ENCODE data around the gene COX4I1.
"Not testable (repeated sequence)": the region's sequence is repeated elsewhere in the genome, so short reads cannot be mapped to it uniquely, and the experiment has no call there.

Gene COX4I1

GRCh38 chr16:85826686-85827247 is 27.3 kb downstream of the COX4I1 start:
- DNase-seq, result no peak

- DNase-seq, result no peak
Measured at GRCh38 chr16:85828166-85828565, 28.7 kb downstream of the COX4I1 start.

- DNase-seq, result no peak
Measured at GRCh38 chr16:85829171-85829719, 29.8 kb downstream of the COX4I1 start.

- no peak for DNase-seq
Measured at GRCh38 chr16:85829751-85830445, 30.4 kb downstream of the COX4I1 start.

- DNase-seq, result no peak
Measured at GRCh38 chr16:85830821-85831220, 31.3 kb downstream of the COX4I1 start.

- no peak for DNase-seq
Measured at GRCh38 chr16:85832570-85833218, 33.2 kb downstream of the COX4I1 start.

GRCh38 chr16:85833219-85833920 is 33.9 kb downstream of the COX4I1 start:
- no peak for DNase-seq

GRCh38 chr16:85834741-85835140 is 35.2 kb downstream of the COX4I1 start:
- no peak for DNase-seq

- DNase-seq, result no peak
Measured at GRCh38 chr16:85835227-85835751, 35.8 kb downstream of the COX4I1 start.

- no peak for DNase-seq
Measured at GRCh38 chr16:85835956-85836705, 36.6 kb downstream of the COX4I1 start.

GRCh38 chr16:85836706-85837582 is 37.4 kb downstream of the COX4I1 start:
- no peak for DNase-seq

GRCh38 chr16:85837654-85838053 is 38.2 kb downstream of the COX4I1 start:
- DNase-seq, result not testable (repeated sequence)

GRCh38 chr16:85838381-85838780 is 38.9 kb downstream of the COX4I1 start:
- no peak for DNase-seq

- no peak for DNase-seq
Measured at GRCh38 chr16:85838876-85839585, 39.5 kb downstream of the COX4I1 start.

GRCh38 chr16:85839681-85840240 is 40.3 kb downstream of the COX4I1 start:
- no peak for DNase-seq

- DNase-seq, result no peak
Measured at GRCh38 chr16:85840395-85840794, 40.9 kb downstream of the COX4I1 start.

- no peak for DNase-seq
Measured at GRCh38 chr16:85840801-85841200, 41.3 kb downstream of the COX4I1 start.

GRCh38 chr16:85842435-85842834 is 42.9 kb downstream of the COX4I1 start:
- no peak for DNase-seq

- DNase-seq, result no peak
Measured at GRCh38 chr16:85842848-85843247, 43.4 kb downstream of the COX4I1 start.

- DNase-seq, result no peak
Measured at GRCh38 chr16:85843471-85844168, 44.1 kb downstream of the COX4I1 start.
